Measurements from ENCODE around the gene CDC42BPB.

The CDC42BPB gene

GRCh38 chr14:102903889-102904512 lies 153.3 kb downstream of the CDC42BPB start:
- no peaks in the 10 kb centered on the region for H3K27me3 ChIP-seq (replicated peaks)
- H3K4me3 ChIP-seq (ENCODE audit: low read depth, low read length) = no peak overlapping the region
- peaks cover 20% of the 10 kb centered on the region for H3K36me3 ChIP-seq (replicated peaks)
- no peak for DNase-seq
- in situ Hi-C loops (cut with HindIII; ENCODE audit: low pct_ligation_motif_present, low sequenced_read_pairs) = no loop called here
- no peak for TF ChIP-seq CTCF (IDR thresholded peaks at IDR 0.05; ENCODE audit: low read depth, low read length, missing control alignments)
- H3K27ac ChIP-seq = no peak overlapping the region

- Histone ChIP-seq H3K27ac (no peak overlapping the region), H3K27me3 (replicated peaks) (no peaks in the 10 kb centered on the region), H3K36me3 (replicated peaks) (peaks cover 24% of the 10 kb centered on the region), H3K4me3 (ENCODE audit: low read depth, low read length) (no peak overlapping the region)
- in situ Hi-C loops (cut with HindIII; ENCODE audit: low pct_ligation_motif_present, low sequenced_read_pairs) = no loop called here
- TF ChIP-seq CTCF (IDR thresholded peaks at IDR 0.05; ENCODE audit: low read depth, low read length, missing control alignments) = no peak
- no peak for DNase-seq
Observed at GRCh38 chr14:102903248-102903888, 154.0 kb downstream of the CDC42BPB start.

GRCh38 chr14:102902523-102903247 lies 154.7 kb downstream of the CDC42BPB start:
- no peaks in the 10 kb centered on the region for H3K27me3 ChIP-seq (replicated peaks)
- no peak overlapping the region for H3K4me3 ChIP-seq (ENCODE audit: low read depth, low read length)
- in situ Hi-C loops (cut with HindIII; ENCODE audit: low pct_ligation_motif_present, low sequenced_read_pairs) = no loop called here
- H3K27ac ChIP-seq = no peak overlapping the region
- TF ChIP-seq CTCF (IDR thresholded peaks at IDR 0.05; ENCODE audit: low read depth, low read length, missing control alignments) = no peak
- peaks cover 24% of the 10 kb centered on the region for H3K36me3 ChIP-seq (replicated peaks)
- no peak for DNase-seq

- Histone ChIP-seq H3K36me3 (replicated peaks) (peaks cover 21% of the 10 kb centered on the region), H3K27ac (no peak overlapping the region), H3K4me3 (ENCODE audit: low read depth, low read length) (no peak overlapping the region), H3K27me3 (replicated peaks) (no peaks in the 10 kb centered on the region)
- in situ Hi-C loops (cut with HindIII; ENCODE audit: low pct_ligation_motif_present, low sequenced_read_pairs) = no loop called here
- DNase-seq = no peak
- no peak for TF ChIP-seq CTCF (IDR thresholded peaks at IDR 0.05; ENCODE audit: low read depth, low read length, missing control alignments)
Observed at GRCh38 chr14:102902086-102902485, 155.3 kb downstream of the CDC42BPB start.

GRCh38 chr14:102901633-102902032 lies 155.7 kb downstream of the CDC42BPB start:
- in situ Hi-C loops (cut with HindIII; ENCODE audit: low pct_ligation_motif_present, low sequenced_read_pairs) = no loop called here
- no peaks in the 10 kb centered on the region for H3K27me3 ChIP-seq (replicated peaks)
- no peak for TF ChIP-seq CTCF (IDR thresholded peaks at IDR 0.05; ENCODE audit: low read depth, low read length, missing control alignments)
- no peak for DNase-seq
- H3K36me3 ChIP-seq (replicated peaks) = peaks cover 16% of the 10 kb centered on the region
- no peak overlapping the region for H3K4me3 ChIP-seq (ENCODE audit: low read depth, low read length)
- H3K27ac ChIP-seq = no peak overlapping the region
